Stimulated activated effector memory CD8-positive, alpha-beta T cell treated with anti-CD3 and anti-CD28 coated beads, Interleukin-12 subunit alpha, Interleukin-12 subunit beta, amount 100 ng/mL, for 72 hours (primary cell): ENCODE measurements around the gene ARL5A.

Source experiments
- ATAC-seq: fragments of 150-1000 bp; cut with Tn5 transposase; 2 replicates; pipeline ENCODE4 v1.10.0; 2021
- DNase-seq, 2 donors: peaks; one replicate each; pipeline ENCODE4 v3.0.0; 2021 to 2022; ENCODE audit warnings: low spot score in 2 of 2
- H3K27ac Mint-ChIP-seq: one replicate; pipeline ENCODE4 v1.8.0; 2022; ENCODE audit warnings: mild to moderate bottlenecking, mixed read lengths
- H3K36me3 Mint-ChIP-seq: one replicate; pipeline ENCODE4 v1.8.0; 2022; ENCODE audit warnings: mild to moderate bottlenecking, mixed read lengths
- H3K4me1 Mint-ChIP-seq: one replicate; pipeline ENCODE4 v1.8.0; 2022; ENCODE audit warnings: mixed read lengths
- H3K4me3 Mint-ChIP-seq: one replicate; pipeline ENCODE4 v1.8.0; 2022; ENCODE audit warnings: mild to moderate bottlenecking, mixed read lengths
- H3K9me3 Mint-ChIP-seq: one replicate; pipeline ENCODE4 v1.8.0; 2022; ENCODE audit warnings: mixed read lengths

Gene ARL5A

GRCh38 chr2:151845481-151845880 lies 17.3 kb upstream of the ARL5A start:
- DNase-seq (no peak), ATAC-seq (no peak)
- Mint-ChIP-seq H3K36me3 (no peaks in the 10 kb centered on the region), H3K4me3 (no peak overlapping the region), H3K4me1 (no peaks in the 10 kb centered on the region), H3K9me3 (no peaks in the 10 kb centered on the region), H3K27ac (no peak overlapping the region)

GRCh38 chr2:151844211-151844896 lies 16.1 kb upstream of the ARL5A start:
- no peak overlapping the region for H3K4me3 Mint-ChIP-seq
- no peaks in the 10 kb centered on the region for H3K4me1 Mint-ChIP-seq
- H3K36me3 Mint-ChIP-seq = no peaks in the 10 kb centered on the region
- no peak for DNase-seq
- ATAC-seq = no peak
- H3K9me3 Mint-ChIP-seq = no peaks in the 10 kb centered on the region
- no peak overlapping the region for H3K27ac Mint-ChIP-seq

GRCh38 chr2:151843691-151844061 lies 15.5 kb upstream of the ARL5A start:
- no peaks in the 10 kb centered on the region for H3K4me1 Mint-ChIP-seq
- no peak overlapping the region for H3K27ac Mint-ChIP-seq
- no peak overlapping the region for H3K4me3 Mint-ChIP-seq
- no peaks in the 10 kb centered on the region for H3K9me3 Mint-ChIP-seq
- no peak for ATAC-seq
- H3K36me3 Mint-ChIP-seq = no peaks in the 10 kb centered on the region
- no peak for DNase-seq

- H3K4me3 Mint-ChIP-seq = no peak overlapping the region
- no peak for DNase-seq
- ATAC-seq = no peak
- no peak overlapping the region for H3K27ac Mint-ChIP-seq
- H3K4me1 Mint-ChIP-seq = no peaks in the 10 kb centered on the region
- H3K36me3 Mint-ChIP-seq = no peaks in the 10 kb centered on the region
- no peaks in the 10 kb centered on the region for H3K9me3 Mint-ChIP-seq
Measured at GRCh38 chr2:151842830-151843690, 14.8 kb upstream of the ARL5A start.

GRCh38 chr2:151841047-151841424 lies 12.8 kb upstream of the ARL5A start:
- no peak overlapping the region for H3K27ac Mint-ChIP-seq
- H3K4me1 Mint-ChIP-seq = no peaks in the 10 kb centered on the region
- no peak overlapping the region for H3K4me3 Mint-ChIP-seq
- ATAC-seq (no peak), DNase-seq (no peak)
- no peaks in the 10 kb centered on the region for H3K9me3 Mint-ChIP-seq
- no peaks in the 10 kb centered on the region for H3K36me3 Mint-ChIP-seq

- Mint-ChIP-seq H3K36me3 (no peaks in the 10 kb centered on the region), H3K4me3 (no peak overlapping the region), H3K27ac (no peak overlapping the region), H3K9me3 (no peaks in the 10 kb centered on the region), H3K4me1 (no peaks in the 10 kb centered on the region)
- ATAC-seq (peak; percentile 89), DNase-seq (no peak)
Measured at GRCh38 chr2:151840216-151841046, 12.2 kb upstream of the ARL5A start.

- ATAC-seq = no peak
- Mint-ChIP-seq H3K27ac (no peak overlapping the region), H3K4me3 (no peak overlapping the region), H3K4me1 (no peaks in the 10 kb centered on the region), H3K36me3 (no peaks in the 10 kb centered on the region), H3K9me3 (no peaks in the 10 kb centered on the region)
- DNase-seq = no peak
Measured at GRCh38 chr2:151837926-151838325, 9.7 kb upstream of the ARL5A start.

- Mint-ChIP-seq H3K4me3 (no peak overlapping the region), H3K4me1 (peaks cover 1% of the 10 kb centered on the region), H3K36me3 (peaks cover 1% of the 10 kb centered on the region), H3K9me3 (no peaks in the 10 kb centered on the region), H3K27ac (no peak overlapping the region)
- DNase-seq (no peak), ATAC-seq (no peak)
Measured at GRCh38 chr2:151833984-151834383, 5.8 kb upstream of the ARL5A start.

GRCh38 chr2:151830961-151831360 lies 2.7 kb upstream of the ARL5A start:
- peaks cover 24% of the 10 kb centered on the region for H3K4me1 Mint-ChIP-seq
- DNase-seq (no peak), ATAC-seq (no peak)
- H3K36me3 Mint-ChIP-seq = peaks cover 21% of the 10 kb centered on the region
- no peak overlapping the region for H3K4me3 Mint-ChIP-seq
- no peaks in the 10 kb centered on the region for H3K9me3 Mint-ChIP-seq
- no peak overlapping the region for H3K27ac Mint-ChIP-seq

- Mint-ChIP-seq H3K9me3 (no peaks in the 10 kb centered on the region), H3K27ac (peak overlapping the region; percentile 80), H3K4me1 (peaks cover 42% of the 10 kb centered on the region), H3K36me3 (peaks cover 26% of the 10 kb centered on the region), H3K4me3 (peak overlapping the region; percentile 89)
- no peak for DNase-seq
- no peak for ATAC-seq
Measured at GRCh38 chr2:151828890-151829324, 686 bp upstream of the ARL5A start.

- H3K27ac Mint-ChIP-seq = peak overlapping the region; percentile 80
- ATAC-seq (peak; percentile 52), DNase-seq (peak in 1 of 2 donors; percentile 69)
- H3K9me3 Mint-ChIP-seq = no peaks in the 10 kb centered on the region
- H3K4me1 Mint-ChIP-seq = peaks cover 55% of the 10 kb centered on the region
- H3K4me3 Mint-ChIP-seq = peak overlapping the region; percentile 89
- peaks cover 26% of the 10 kb centered on the region for H3K36me3 Mint-ChIP-seq
Measured at GRCh38 chr2:151827564-151828142, 568 bp downstream of the ARL5A start.

GRCh38 chr2:151826737-151827157 lies 1.5 kb downstream of the ARL5A start:
- H3K4me1 Mint-ChIP-seq = peaks cover 63% of the 10 kb centered on the region
- no peak for ATAC-seq
- H3K9me3 Mint-ChIP-seq = no peaks in the 10 kb centered on the region
- H3K36me3 Mint-ChIP-seq = peaks cover 26% of the 10 kb centered on the region
- peak overlapping the region; percentile 89 for H3K4me3 Mint-ChIP-seq
- no peak for DNase-seq
- H3K27ac Mint-ChIP-seq = peak overlapping the region; percentile 80

- ATAC-seq (no peak), DNase-seq (no peak)
- Mint-ChIP-seq H3K4me1 (peaks cover 77% of the 10 kb centered on the region), H3K36me3 (peaks cover 26% of the 10 kb centered on the region), H3K4me3 (no peak overlapping the region), H3K27ac (no peak overlapping the region), H3K9me3 (no peaks in the 10 kb centered on the region)
Measured at GRCh38 chr2:151824886-151825285, 3.3 kb downstream of the ARL5A start.

- peaks cover 21% of the 10 kb centered on the region for H3K36me3 Mint-ChIP-seq
- no peak overlapping the region for H3K4me3 Mint-ChIP-seq
Measured at GRCh38 chr2:151823651-151824050, 4.6 kb downstream of the ARL5A start.

GRCh38 chr2:151819920-151820319 lies 8.3 kb downstream of the ARL5A start:
- DNase-seq (no peak), ATAC-seq (peak; percentile 98)
- H3K27ac Mint-ChIP-seq = no peak overlapping the region
- H3K4me1 Mint-ChIP-seq = peaks cover 60% of the 10 kb centered on the region
- H3K9me3 Mint-ChIP-seq = no peaks in the 10 kb centered on the region
- H3K4me3 Mint-ChIP-seq = no peak overlapping the region
- H3K36me3 Mint-ChIP-seq = peaks cover 17% of the 10 kb centered on the region

More at GRCh38 chr2:151823651-151824050, 4.6 kb downstream of the ARL5A start:
- Mint-ChIP-seq H3K9me3 (no peaks in the 10 kb centered on the region), H3K4me1 (peaks cover 76% of the 10 kb centered on the region), H3K27ac (no peak overlapping the region)
- ATAC-seq (no peak), DNase-seq (no peak)
